ENCODE data around the gene EHMT1. TPM values are rescaled to one million over a fixed set of nuclear protein-coding genes. Genes with fewer than 3 reads are reported as not detected.
A peak's percentile ranks its signal among the peaks of the same experiment; 100 is the strongest.
"Not testable (repeated sequence)": the region's sequence is repeated elsewhere in the genome, so short reads cannot be mapped to it uniquely, and the experiment has no call there.

EHMT1 gene
- total RNA-seq, 1 donor from 2014 or later, result 163 TPM

GRCh38 chr9:137804908-137805630 is 186.3 kb downstream of the EHMT1 start:
- no peak for TF ChIP-seq CTCF (conservative IDR thresholded peaks at IDR 0.05)
- Mint-ChIP-seq H3K36me3 (ENCODE audit: low read depth) (peaks cover 32% of the 10 kb centered on the region), H3K4me3 (no peak overlapping the region), H3K27me3 (ENCODE audit: low read depth) (no peaks in the 10 kb centered on the region), H3K27ac (ENCODE audit: unreplicated experiment) (no peak overlapping the region), H3K4me1 (no peaks in the 10 kb centered on the region), H3K9me3 (peaks cover 5% of the 10 kb centered on the region)
- no peak for DNase-seq (ENCODE audit: low read depth, low spot score)

GRCh38 chr9:137807721-137808703 is 189.2 kb downstream of the EHMT1 start:
- no peak for DNase-seq (ENCODE audit: low read depth, low spot score)
- Mint-ChIP-seq H3K4me3 (no peak overlapping the region), H3K9me3 (peaks cover 5% of the 10 kb centered on the region), H3K27ac (ENCODE audit: unreplicated experiment) (no peak overlapping the region), H3K27me3 (ENCODE audit: low read depth) (no peaks in the 10 kb centered on the region), H3K4me1 (no peaks in the 10 kb centered on the region), H3K36me3 (ENCODE audit: low read depth) (peaks cover 26% of the 10 kb centered on the region)
- TF ChIP-seq CTCF (conservative IDR thresholded peaks at IDR 0.05), result no peak

GRCh38 chr9:137809040-137809576 is 190.3 kb downstream of the EHMT1 start:
- no peak for TF ChIP-seq CTCF (conservative IDR thresholded peaks at IDR 0.05)
- H3K27ac Mint-ChIP-seq (ENCODE audit: unreplicated experiment), result peak overlapping the region; percentile 86
- no peaks in the 10 kb centered on the region for H3K27me3 Mint-ChIP-seq (ENCODE audit: low read depth)
- no peak overlapping the region for H3K4me3 Mint-ChIP-seq
- peaks cover 5% of the 10 kb centered on the region for H3K9me3 Mint-ChIP-seq
- H3K36me3 Mint-ChIP-seq (ENCODE audit: low read depth), result peaks cover 16% of the 10 kb centered on the region
- H3K4me1 Mint-ChIP-seq, result no peaks in the 10 kb centered on the region
- DNase-seq (ENCODE audit: low read depth, low spot score), result no peak

- not testable (repeated sequence) for H3K4me3 Mint-ChIP-seq; H3K9me3 Mint-ChIP-seq; DNase-seq (ENCODE audit: low read depth, low spot score); H3K27me3 Mint-ChIP-seq (ENCODE audit: low read depth); H3K4me1 Mint-ChIP-seq; H3K27ac Mint-ChIP-seq (ENCODE audit: unreplicated experiment)
- peaks cover 16% of the 10 kb centered on the region for H3K36me3 Mint-ChIP-seq (ENCODE audit: low read depth)
Observed at GRCh38 chr9:137809726-137810450, 191.1 kb downstream of the EHMT1 start.

- H3K4me3 Mint-ChIP-seq, result no peak overlapping the region
- no peak for TF ChIP-seq CTCF (conservative IDR thresholded peaks at IDR 0.05)
- H3K9me3 Mint-ChIP-seq, result no peaks in the 10 kb centered on the region
- DNase-seq (ENCODE audit: low read depth, low spot score), result no peak
- peaks cover 16% of the 10 kb centered on the region for H3K36me3 Mint-ChIP-seq (ENCODE audit: low read depth)
- no peaks in the 10 kb centered on the region for H3K4me1 Mint-ChIP-seq
- no peak overlapping the region for H3K27ac Mint-ChIP-seq (ENCODE audit: unreplicated experiment)
- no peaks in the 10 kb centered on the region for H3K27me3 Mint-ChIP-seq (ENCODE audit: low read depth)
Observed at GRCh38 chr9:137811283-137811870, 192.6 kb downstream of the EHMT1 start.

Measured in neural crest cell (in vitro differentiated cells).